Aorta (tissue), 5 donors: ENCODE data around the gene SLC19A1. TPM values are rescaled to one million over a fixed set of nuclear protein-coding genes. Genes with fewer than 3 reads are reported as not detected.

Experiments
- ATAC-seq: fragments of 200-7000 bp; cut with Tn5 transposase; one replicate; pipeline ENCODE4 v1.9.1; 2022; ENCODE audit warnings: moderate library complexity; ENCODE audit not compliant: low FRiP score
- DNase-seq, 2 donors: peaks; one replicate each; pipeline ENCODE4 v3.0.0-alpha.2; 2020
- H3K27ac ChIP-seq, 2 donors: one replicate each; pipeline ENCODE4 v1.5.1; 2013; ENCODE audit warnings: low read length in 2 of 2, mild to moderate bottlenecking in 2 of 2, moderate library complexity in 2 of 2, control low read depth in 1 of 2, inconsistent platforms in 1 of 2, low read depth in 1 of 2
- H3K27me3 ChIP-seq, 2 donors: one replicate each; pipeline ENCODE4 v1.6.1; 2013; ENCODE audit warnings: control low read depth in 1 of 2, low read length in 1 of 2, mild to moderate bottlenecking in 1 of 2, moderate library complexity in 1 of 2; ENCODE audit not compliant: insufficient read depth in 2 of 2, control insufficient read depth in 1 of 2
- H3K36me3 ChIP-seq, 2 donors: one replicate each; pipeline ENCODE4 v1.6.1; 2013; ENCODE audit warnings: control low read depth in 1 of 2, low read length in 1 of 2, mild to moderate bottlenecking in 1 of 2; ENCODE audit not compliant: insufficient read depth in 2 of 2, control insufficient read depth in 1 of 2
- H3K4me1 ChIP-seq, 2 donors: one replicate each; pipeline ENCODE4 v1.6.1; 2013; ENCODE audit warnings: low read length in 2 of 2, control low read depth in 1 of 2, mild to moderate bottlenecking in 1 of 2, moderate library complexity in 1 of 2; ENCODE audit not compliant: insufficient read depth in 2 of 2, control insufficient read depth in 1 of 2
- H3K4me3 ChIP-seq, 2 donors: one replicate each; pipeline ENCODE4 v1.5.1; 2013; ENCODE audit warnings: low read length in 2 of 2, control low read depth in 1 of 2, mild to moderate bottlenecking in 1 of 2
- H3K9me3 ChIP-seq: one replicate; pipeline ENCODE4 v1.6.1; 2013; ENCODE audit warnings: mild to moderate bottlenecking, low read length; ENCODE audit not compliant: control insufficient read depth
- WGBS, 2 donors: extraction: QIAGEN DNeasy Blood & Tissue Kit; methylation state at CpG; one replicate each; pipeline ENCODE4 v1.1.7; 2013; 5-methylcytosine and 5-hydroxymethylcytosine counted together
- intact Hi-C, 2 donors: fragments of 100-400 bp; cut with DNase I; formaldehyde crosslinking; loops; one replicate each; pipeline versions ENCODE4 v1.14.2 to v1.15.0; 2022
- polyA plus RNA-seq, 2 donors: library from polyadenylated mRNA; stranded (reverse); fragments of 200-250 nt; gene quantifications; one replicate each; pipeline ENCODE4 v1.2.3, GENCODE V29; 2013
- total RNA-seq, 2 donors: library from RNA; stranded (reverse); fragmentation: NEBNext Ultra II Directional; extraction: Animal tissue kit (Norgen Biotek cat#: 25700); gene quantifications; one replicate each; pipeline ENCODE4 v1.2.1, GENCODE V29; 2021
- donor health status: healthy with polysubstance abuse.
- donor health status: Bipolar disorder and iron deficiency.
- donor health status: DM: no; HTN: no; CAD: no.
- donor health status: DM: no; HTN: no; CAD: no.
- donor health status: DM: yes; HTN: yes; CAD: no.

SLC19A1 gene
- total and polyA plus RNA-seq, 4 donors = 4.5 to 32.5 (median 7.3) TPM

DNA sequence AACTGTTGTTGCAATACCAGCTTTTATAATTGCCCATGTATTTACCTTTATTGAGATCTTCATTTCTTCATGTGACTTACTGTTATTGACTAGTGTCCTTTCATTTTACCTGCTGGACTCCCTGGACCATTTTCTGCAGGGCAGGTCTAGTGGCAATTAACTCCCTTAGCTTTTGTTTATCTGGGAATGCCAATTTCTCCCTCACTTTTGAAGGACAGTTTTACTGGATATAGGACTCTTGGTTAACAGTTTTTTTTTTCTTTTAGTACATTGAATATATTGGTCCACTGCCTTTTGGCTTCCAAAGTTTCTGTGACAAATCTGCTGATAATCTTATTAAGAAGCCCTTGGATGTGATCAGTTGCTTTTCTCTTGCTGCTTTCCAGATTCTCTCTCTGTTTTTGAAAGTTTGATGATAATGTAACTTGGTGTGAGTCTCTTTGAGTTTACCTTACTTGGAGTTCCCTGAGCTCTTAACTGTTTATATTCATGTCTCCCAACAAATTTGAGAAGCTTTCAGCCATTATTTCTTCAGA, 80.4 kb downstream of the SLC19A1 start:
- DNase-seq (no peak), ATAC-seq (no peak)
- no peaks in the 10 kb centered on the region for H3K27me3 ChIP-seq
- H3K4me3 ChIP-seq = no peak overlapping the region
- peaks cover 0 to 2% of the 10 kb centered on the region in 2 donors for H3K4me1 ChIP-seq
- intact Hi-C loops = no loop called here
- no peaks in the 10 kb centered on the region for H3K36me3 ChIP-seq
- H3K9me3 ChIP-seq = no peaks in the 10 kb centered on the region
- no peak overlapping the region for H3K27ac ChIP-seq

DNA sequence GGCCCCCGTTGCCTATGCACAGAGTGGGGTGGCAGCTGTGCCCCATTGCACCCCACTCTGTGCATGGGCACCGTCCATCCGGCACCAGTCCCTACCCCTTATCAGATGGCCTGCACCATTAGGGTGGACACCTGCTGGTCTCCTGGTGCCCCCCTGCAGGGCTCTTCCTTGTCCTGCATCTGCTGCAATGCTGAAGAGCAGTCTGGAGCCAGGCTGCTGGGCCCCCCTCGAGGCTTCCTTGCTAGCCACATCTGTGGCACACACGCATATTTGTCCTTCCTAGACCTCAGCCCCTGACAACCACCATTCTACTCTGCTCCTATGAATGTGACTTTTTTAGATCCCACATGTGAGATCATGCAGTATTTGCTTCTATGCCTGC, 80.9 kb downstream of the SLC19A1 start:
- H3K4me1 ChIP-seq = peaks cover 0 to 2% of the 10 kb centered on the region in 2 donors
- DNase-seq (peak in 1 of 2 donors; percentile 53), ATAC-seq (no peak)
- intact Hi-C loops = no loop called here
- no peak overlapping the region for H3K27ac ChIP-seq
- H3K27me3 ChIP-seq = no peaks in the 10 kb centered on the region
- no peaks in the 10 kb centered on the region for H3K36me3 ChIP-seq
- WGBS, 2 donors = 93 to 96% methylated on average over 5 of the region's 5 CpGs
- no peaks in the 10 kb centered on the region for H3K9me3 ChIP-seq
- H3K4me3 ChIP-seq = no peak overlapping the region

DNA sequence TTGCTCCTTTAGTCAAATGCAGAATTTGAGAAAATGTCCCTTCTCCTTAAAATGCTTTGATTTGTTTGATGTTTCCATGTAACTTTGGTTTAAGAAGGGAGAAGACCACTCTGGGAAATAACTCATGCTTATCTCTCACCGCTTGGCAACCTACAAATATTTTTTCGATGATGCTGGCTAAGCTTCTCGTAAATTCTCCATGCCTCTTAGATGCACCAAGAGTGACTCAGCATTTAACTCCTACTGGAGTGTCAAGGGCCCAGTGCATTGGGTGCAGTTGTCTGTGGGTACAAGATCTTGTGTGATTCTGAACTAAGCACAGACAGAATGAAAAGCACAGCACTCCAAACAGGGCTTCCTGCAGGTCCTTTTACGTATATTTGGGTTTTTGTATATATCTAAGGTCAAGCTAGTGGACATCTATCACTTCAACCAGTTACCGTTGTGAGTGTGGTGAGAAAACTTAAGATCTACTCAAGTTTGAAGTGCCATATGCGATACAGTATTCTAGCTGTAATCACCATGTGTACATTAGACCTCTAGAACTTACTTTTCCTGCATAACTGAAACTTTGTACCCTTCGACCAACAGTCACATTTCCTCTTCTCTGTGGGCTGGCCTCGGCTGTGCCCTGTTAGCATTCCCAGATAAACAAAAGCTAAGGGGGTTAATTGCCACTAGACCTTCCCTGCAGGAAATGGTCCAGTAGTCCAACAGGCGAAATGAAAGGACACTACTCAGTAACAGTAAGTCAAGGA, 81.5 kb downstream of the SLC19A1 start:
- 67 to 69% methylated on average over 9 of the region's 9 CpGs for WGBS, 2 donors
- H3K27me3 ChIP-seq = no peaks in the 10 kb centered on the region
- H3K36me3 ChIP-seq = no peaks in the 10 kb centered on the region
- ATAC-seq (no peak), DNase-seq (peak in 1 of 2 donors; percentile 30)
- H3K9me3 ChIP-seq = no peaks in the 10 kb centered on the region
- peaks cover 0 to 2% of the 10 kb centered on the region in 2 donors for H3K4me1 ChIP-seq
- H3K27ac ChIP-seq = peak overlapping the region in 1 of 2 donors; percentile 53
- intact Hi-C loops = no loop called here
- H3K4me3 ChIP-seq = no peak overlapping the region

DNA sequence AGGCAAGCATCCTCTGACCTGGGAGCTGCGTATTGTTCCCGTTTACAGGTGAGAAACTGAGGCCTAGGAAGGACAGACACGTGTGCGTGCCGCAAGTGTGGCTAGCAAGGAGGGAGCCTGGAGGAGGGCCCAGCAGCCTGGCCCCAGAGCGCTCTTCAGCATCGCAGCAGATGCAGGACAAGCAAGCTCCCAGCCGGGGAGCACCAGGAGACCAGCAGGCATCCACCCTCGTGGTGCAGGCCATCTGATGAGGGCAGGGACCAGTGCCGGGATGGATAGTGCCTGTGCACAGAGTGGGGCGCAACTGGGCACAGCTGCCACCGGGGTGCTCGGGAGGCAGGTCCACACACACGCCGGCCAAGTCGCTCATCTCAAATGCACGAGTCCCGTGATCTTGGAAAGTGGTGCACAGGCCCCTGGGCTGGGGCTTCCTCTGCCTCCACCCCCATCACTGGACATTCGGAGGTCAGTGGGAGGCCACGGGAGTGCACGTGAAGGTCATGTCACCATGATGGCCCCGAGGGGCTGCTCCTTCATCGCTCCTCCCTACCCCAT, 82.2 kb downstream of the SLC19A1 start:
- Histone ChIP-seq H3K9me3 (no peaks in the 10 kb centered on the region), H3K27me3 (no peaks in the 10 kb centered on the region), H3K4me1 (peaks cover 0 to 2% of the 10 kb centered on the region in 2 donors), H3K4me3 (no peak overlapping the region), H3K27ac (peak overlapping the region in 1 of 2 donors; percentile 53), H3K36me3 (no peaks in the 10 kb centered on the region)
- WGBS, 2 donors = 92 to 94% methylated on average over 23 of the region's 23 CpGs
- DNase-seq (peak; percentile 41 to 73), ATAC-seq (no peak)
- intact Hi-C loops = no loop called here

DNA sequence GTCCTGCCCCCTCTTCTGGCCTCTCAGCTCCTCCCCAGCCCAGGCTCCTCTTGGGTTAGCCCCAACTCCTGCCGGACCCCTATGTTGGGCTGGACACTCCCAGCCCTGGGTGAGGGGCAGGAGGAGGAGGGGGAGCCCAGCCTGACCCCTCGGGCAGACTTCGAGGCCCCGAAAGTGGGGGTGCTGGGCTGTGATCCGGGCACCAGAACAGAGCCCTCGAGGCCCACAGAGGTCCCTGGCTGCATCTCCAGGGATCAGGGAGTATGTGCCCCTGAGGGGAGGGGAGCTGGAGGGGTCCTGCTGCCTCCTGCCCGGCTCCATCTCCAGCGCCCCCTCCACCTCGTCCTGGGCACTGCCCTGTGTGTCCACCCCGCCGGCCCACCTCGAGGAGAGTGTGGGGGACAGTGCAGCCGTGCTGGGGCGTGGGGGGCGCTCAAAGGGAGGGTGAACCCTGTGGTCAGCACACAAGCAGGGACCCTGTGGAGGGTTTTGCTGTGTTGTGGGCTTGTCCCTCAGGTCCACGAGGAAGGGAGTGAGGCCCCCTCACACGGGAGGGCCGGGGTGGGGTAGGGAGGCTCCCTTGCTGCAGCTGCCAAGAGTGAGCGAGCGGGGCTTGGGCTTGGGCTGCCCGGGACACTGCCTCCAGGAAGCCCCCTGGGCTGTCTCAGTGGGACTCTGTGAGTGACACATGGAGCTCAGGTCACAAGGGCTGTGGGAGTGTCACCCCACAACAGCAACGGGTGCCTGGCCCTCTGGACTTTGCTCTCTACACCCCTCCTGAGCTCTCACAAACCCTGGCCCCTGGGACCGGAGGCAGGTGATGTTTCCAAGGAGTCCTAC, 82.8 kb downstream of the SLC19A1 start:
- H3K4me1 ChIP-seq = peaks cover 0 to 2% of the 10 kb centered on the region in 2 donors
- intact Hi-C loops = no loop called here
- no peak overlapping the region for H3K4me3 ChIP-seq
- no peaks in the 10 kb centered on the region for H3K9me3 ChIP-seq
- DNase-seq (peak; percentile 43 to 61), ATAC-seq (no peak)
- 90 to 92% methylated on average over 20 to 23 of the region's 23 CpGs for WGBS, 2 donors
- H3K36me3 ChIP-seq = no peaks in the 10 kb centered on the region
- no peaks in the 10 kb centered on the region for H3K27me3 ChIP-seq
- H3K27ac ChIP-seq = peak overlapping the region in 1 of 2 donors; percentile 7

DNA sequence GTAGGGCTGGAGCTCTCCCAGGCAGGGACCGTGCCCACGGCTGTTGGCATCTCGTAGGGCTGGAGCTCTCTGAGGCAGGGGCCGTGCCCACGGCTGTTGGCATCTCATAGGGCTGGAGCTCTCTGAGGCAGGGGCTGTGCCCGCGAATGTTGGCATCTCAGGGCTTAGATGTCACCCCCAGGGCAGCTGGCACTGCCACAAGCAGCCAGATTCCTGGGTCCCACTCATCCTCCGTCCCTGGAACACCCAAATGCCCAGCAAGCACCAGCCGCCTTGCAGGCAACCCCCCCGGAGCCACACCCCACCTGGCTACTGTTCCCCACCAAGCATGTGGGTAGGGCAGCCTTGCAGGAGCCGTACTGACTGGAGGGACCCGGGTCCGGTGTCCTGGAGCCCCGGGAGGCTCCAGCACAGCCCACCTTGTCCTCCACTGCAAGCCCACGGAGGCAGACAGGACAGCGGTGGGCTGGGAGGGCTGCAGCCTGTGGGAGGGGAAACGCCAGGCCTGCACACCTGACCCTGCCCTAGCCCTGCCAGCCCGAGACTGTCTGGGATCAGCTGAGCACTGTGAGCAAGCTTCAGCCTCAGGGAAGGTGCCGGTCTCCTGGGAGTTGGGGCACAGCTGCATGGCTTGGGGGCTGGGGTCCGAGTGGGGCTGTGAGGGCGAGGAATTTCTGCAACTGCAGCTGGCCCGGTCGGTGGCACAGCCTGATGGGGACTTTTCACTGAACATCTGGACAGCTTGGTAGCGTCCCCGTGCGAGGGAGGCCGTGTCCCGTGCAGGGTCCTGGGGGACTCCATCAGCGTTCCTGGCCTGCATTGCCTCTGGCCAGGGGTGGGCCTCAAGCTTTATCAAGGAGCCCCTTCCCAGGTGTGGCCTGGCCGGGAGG, 83.7 kb downstream of the SLC19A1 start:
- ATAC-seq = no peak
- 47 to 56% methylated on average over 30 of the region's 30 CpGs for whole genome bisulfite sequencing, 2 donors

DNA sequence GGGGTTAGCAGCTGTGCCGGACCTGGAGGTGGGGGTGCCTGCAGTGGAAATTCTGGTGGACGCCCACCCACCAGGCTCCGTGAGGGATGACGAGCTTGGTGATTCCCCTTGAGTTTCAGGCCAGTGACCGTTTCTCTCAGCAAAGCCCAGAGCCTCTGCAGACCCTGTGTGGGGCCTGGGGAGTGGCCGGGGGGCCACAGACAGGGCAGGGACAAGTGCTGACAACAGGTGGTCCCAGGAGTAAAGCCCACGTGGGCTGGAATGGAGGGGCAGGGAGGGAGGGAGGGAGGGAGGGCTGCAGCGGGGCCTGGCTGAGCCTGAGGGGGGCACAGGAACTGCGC, 84.4 kb downstream of the SLC19A1 start:
- Histone ChIP-seq H3K27ac (no peak overlapping the region), H3K4me1 (peaks cover 0 to 2% of the 10 kb centered on the region in 2 donors), H3K9me3 (no peaks in the 10 kb centered on the region), H3K4me3 (no peak overlapping the region), H3K27me3 (no peaks in the 10 kb centered on the region), H3K36me3 (no peaks in the 10 kb centered on the region)
- intact Hi-C loops = no loop called here
- DNase-seq (no peak), ATAC-seq (no peak)
- 32 to 35% methylated on average over 8 to 9 of the region's 9 CpGs for WGBS, 2 donors

More for the DNA sequence above, 83.7 kb downstream of the SLC19A1 start:
- DNase-seq = peak; percentile 44 to 75
- peaks cover 0 to 2% of the 10 kb centered on the region in 2 donors for H3K4me1 ChIP-seq
- no peaks in the 10 kb centered on the region for H3K9me3 ChIP-seq
- intact Hi-C loops = no loop called here
- H3K27ac ChIP-seq = no peak overlapping the region
- no peak overlapping the region for H3K4me3 ChIP-seq
- no peaks in the 10 kb centered on the region for H3K27me3 ChIP-seq
- H3K36me3 ChIP-seq = no peaks in the 10 kb centered on the region
